ENCODE results near the gene MAPKAPK2. TPM values are rescaled to one million over a fixed set of nuclear protein-coding genes. Genes with fewer than 3 reads are reported as not detected.

The MAPKAPK2 gene
- polyA plus RNA-seq, 1 donor from 2014 or later = 9.0 TPM

DNA sequence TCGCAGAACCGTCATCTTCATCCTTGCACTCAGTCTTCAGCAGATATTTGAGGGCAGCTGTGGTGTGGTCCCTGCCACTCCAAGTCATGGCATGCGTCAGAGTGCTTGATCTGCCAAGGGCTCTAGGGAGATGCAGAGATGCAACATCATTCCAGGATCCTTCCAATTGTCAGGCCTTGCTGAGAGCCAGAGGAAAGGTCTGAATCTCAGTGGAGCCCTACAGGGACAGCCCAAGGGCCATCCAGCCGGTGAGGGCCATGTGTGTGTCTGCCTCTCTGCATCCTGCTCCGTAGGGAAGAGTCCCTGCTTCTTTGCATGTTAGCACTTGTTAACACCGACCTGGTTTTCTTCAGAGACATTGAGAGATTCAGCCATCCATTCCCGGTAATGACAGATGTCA lies 17.6 kb downstream of the MAPKAPK2 start:
- Histone ChIP-seq H3K9me2 (ENCODE audit: insufficient read depth, low read length) (no peaks in the 10 kb centered on the region), H3K27me3 (ENCODE audit: insufficient read depth, low read depth, low read length) (no peaks in the 10 kb centered on the region), H4K20me1 (ENCODE audit: insufficient read depth) (no peaks in the 10 kb centered on the region), H3K79me2 (replicated peaks; ENCODE audit: insufficient read depth, low read length) (peaks cover 34% of the 10 kb centered on the region), H3F3A (ENCODE audit: insufficient read depth, low read length, poor library complexity, severe bottlenecking) (no peaks in the 10 kb centered on the region), H3K4me2 (ENCODE audit: low read length) (no peak overlapping the region), H3K9ac (ENCODE audit: low read length) (no peak overlapping the region), H3K27ac (ENCODE audit: low read length) (no peak overlapping the region), H3K9me3 (ENCODE audit: low read length) (no peaks in the 10 kb centered on the region), H2AFZ (ENCODE audit: low read depth, low read length) (no peak overlapping the region), H3K4me3 (ENCODE audit: low read length) (no peak overlapping the region), H3K36me3 (ENCODE audit: insufficient read depth, low read length) (no peaks in the 10 kb centered on the region)
- TF ChIP-seq RAD21 (conservative IDR thresholded peaks at IDR 0.05) (no peak), EZH2 (IDR thresholded peaks at IDR 0.05; ENCODE audit: borderline replicate concordance, insufficient read depth, low read length, poor library complexity, severe bottlenecking) (no peak), MXI1 (conservative IDR thresholded peaks at IDR 0.05; ENCODE audit: poor library complexity, severe bottlenecking) (no peak), POLR2AphosphoS5 (IDR thresholded peaks at IDR 0.05) (no peak), SMC3 (conservative IDR thresholded peaks at IDR 0.05; ENCODE audit: poor library complexity) (no peak), TAF1 (IDR thresholded peaks at IDR 0.05; ENCODE audit: low read depth) (no peak), EP300 (conservative IDR thresholded peaks at IDR 0.05; ENCODE audit: poor library complexity, severe bottlenecking) (no peak)
- TF ChIP-seq, protein P1, sequence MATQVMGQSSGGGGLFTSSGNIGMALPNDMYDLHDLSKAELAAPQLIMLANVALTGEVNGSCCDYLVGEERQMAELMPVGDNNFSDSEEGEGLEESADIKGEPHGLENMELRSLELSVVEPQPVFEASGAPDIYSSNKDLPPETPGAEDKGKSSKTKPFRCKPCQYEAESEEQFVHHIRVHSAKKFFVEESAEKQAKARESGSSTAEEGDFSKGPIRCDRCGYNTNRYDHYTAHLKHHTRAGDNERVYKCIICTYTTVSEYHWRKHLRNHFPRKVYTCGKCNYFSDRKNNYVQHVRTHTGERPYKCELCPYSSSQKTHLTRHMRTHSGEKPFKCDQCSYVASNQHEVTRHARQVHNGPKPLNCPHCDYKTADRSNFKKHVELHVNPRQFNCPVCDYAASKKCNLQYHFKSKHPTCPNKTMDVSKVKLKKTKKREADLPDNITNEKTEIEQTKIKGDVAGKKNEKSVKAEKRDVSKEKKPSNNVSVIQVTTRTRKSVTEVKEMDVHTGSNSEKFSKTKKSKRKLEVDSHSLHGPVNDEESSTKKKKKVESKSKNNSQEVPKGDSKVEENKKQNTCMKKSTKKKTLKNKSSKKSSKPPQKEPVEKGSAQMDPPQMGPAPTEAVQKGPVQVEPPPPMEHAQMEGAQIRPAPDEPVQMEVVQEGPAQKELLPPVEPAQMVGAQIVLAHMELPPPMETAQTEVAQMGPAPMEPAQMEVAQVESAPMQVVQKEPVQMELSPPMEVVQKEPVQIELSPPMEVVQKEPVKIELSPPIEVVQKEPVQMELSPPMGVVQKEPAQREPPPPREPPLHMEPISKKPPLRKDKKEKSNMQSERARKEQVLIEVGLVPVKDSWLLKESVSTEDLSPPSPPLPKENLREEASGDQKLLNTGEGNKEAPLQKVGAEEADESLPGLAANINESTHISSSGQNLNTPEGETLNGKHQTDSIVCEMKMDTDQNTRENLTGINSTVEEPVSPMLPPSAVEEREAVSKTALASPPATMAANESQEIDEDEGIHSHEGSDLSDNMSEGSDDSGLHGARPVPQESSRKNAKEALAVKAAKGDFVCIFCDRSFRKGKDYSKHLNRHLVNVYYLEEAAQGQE (IDR thresholded peaks at IDR 0.05; ENCODE audit: borderline replicate concordance) = no peak
- TF ChIP-seq, protein P2, sequence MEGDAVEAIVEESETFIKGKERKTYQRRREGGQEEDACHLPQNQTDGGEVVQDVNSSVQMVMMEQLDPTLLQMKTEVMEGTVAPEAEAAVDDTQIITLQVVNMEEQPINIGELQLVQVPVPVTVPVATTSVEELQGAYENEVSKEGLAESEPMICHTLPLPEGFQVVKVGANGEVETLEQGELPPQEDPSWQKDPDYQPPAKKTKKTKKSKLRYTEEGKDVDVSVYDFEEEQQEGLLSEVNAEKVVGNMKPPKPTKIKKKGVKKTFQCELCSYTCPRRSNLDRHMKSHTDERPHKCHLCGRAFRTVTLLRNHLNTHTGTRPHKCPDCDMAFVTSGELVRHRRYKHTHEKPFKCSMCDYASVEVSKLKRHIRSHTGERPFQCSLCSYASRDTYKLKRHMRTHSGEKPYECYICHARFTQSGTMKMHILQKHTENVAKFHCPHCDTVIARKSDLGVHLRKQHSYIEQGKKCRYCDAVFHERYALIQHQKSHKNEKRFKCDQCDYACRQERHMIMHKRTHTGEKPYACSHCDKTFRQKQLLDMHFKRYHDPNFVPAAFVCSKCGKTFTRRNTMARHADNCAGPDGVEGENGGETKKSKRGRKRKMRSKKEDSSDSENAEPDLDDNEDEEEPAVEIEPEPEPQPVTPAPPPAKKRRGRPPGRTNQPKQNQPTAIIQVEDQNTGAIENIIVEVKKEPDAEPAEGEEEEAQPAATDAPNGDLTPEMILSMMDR (IDR thresholded peaks at IDR 0.05; ENCODE audit: poor library complexity, severe bottlenecking) = no peak

DNA sequence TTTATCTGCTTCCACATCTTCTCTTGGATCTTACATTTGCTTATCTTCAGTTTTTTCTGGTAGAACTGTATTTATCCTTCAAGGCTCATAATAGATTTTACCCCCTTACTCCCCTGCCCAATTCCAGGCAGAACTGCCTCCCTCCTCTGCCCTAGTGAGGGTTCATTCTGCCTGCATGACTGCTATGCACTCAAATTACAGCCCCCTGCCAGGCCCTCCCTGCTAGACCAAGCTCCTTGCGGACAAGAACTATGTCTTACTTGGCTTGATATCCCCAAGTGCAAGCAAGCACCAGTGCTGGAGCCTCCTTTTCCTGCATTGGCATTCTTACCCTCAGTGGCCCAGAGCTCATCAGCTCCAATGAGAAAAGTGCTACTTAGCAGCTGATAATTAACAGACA lies 18.1 kb downstream of the MAPKAPK2 start:
- H3K4me2 ChIP-seq (ENCODE audit: low read length) = no peak overlapping the region

More for the DNA sequence above, 18.1 kb downstream of the MAPKAPK2 start:
- Histone ChIP-seq H2AFZ (ENCODE audit: low read depth, low read length) (no peak overlapping the region), H4K20me1 (ENCODE audit: insufficient read depth) (no peaks in the 10 kb centered on the region), H3K9ac (ENCODE audit: low read length) (no peak overlapping the region), H3F3A (ENCODE audit: insufficient read depth, low read length, poor library complexity, severe bottlenecking) (no peaks in the 10 kb centered on the region), H3K9me2 (ENCODE audit: insufficient read depth, low read length) (no peaks in the 10 kb centered on the region), H3K79me2 (replicated peaks; ENCODE audit: insufficient read depth, low read length) (peaks cover 39% of the 10 kb centered on the region), H3K27ac (ENCODE audit: low read length) (no peak overlapping the region), H3K9me3 (ENCODE audit: low read length) (no peaks in the 10 kb centered on the region), H3K27me3 (ENCODE audit: insufficient read depth, low read depth, low read length) (no peaks in the 10 kb centered on the region), H3K36me3 (ENCODE audit: insufficient read depth, low read length) (no peaks in the 10 kb centered on the region), H3K4me3 (ENCODE audit: low read length) (no peak overlapping the region)
- TF ChIP-seq SMC3 (conservative IDR thresholded peaks at IDR 0.05; ENCODE audit: poor library complexity) (no peak), RAD21 (conservative IDR thresholded peaks at IDR 0.05) (no peak), MXI1 (conservative IDR thresholded peaks at IDR 0.05; ENCODE audit: poor library complexity, severe bottlenecking) (no peak), EZH2 (IDR thresholded peaks at IDR 0.05; ENCODE audit: borderline replicate concordance, insufficient read depth, low read length, poor library complexity, severe bottlenecking) (no peak), POLR2AphosphoS5 (IDR thresholded peaks at IDR 0.05) (no peak), EP300 (conservative IDR thresholded peaks at IDR 0.05; ENCODE audit: poor library complexity, severe bottlenecking) (no peak), TAF1 (IDR thresholded peaks at IDR 0.05; ENCODE audit: low read depth) (no peak)
- TF ChIP-seq, protein P1 (IDR thresholded peaks at IDR 0.05; ENCODE audit: borderline replicate concordance) = no peak
- TF ChIP-seq, protein P2 (IDR thresholded peaks at IDR 0.05; ENCODE audit: poor library complexity, severe bottlenecking) = no peak
